Stomach (tissue), 9 donors: ENCODE data around the gene SON. TPM values are rescaled to one million over a fixed set of nuclear protein-coding genes. Genes with fewer than 3 reads are reported as not detected.

Source experiments
- DNase-seq, 2 donors: peaks; one replicate each; pipeline versions ENCODE4 v3.0.0 to v3.0.0-alpha.2; 2013 to 2019
- H3K27ac ChIP-seq, 5 donors: fragments of 200-600 bp in 4 of 5; sonication (generic) in 4 of 5; one replicate each; pipeline ENCODE4 v1.5.1; 2013 to 2019; ENCODE audit warnings: mild to moderate bottlenecking in 1 of 5, moderate library complexity in 1 of 5
- H3K27me3 ChIP-seq, 3 donors: fragments of 200-600 bp; sonication (generic); one replicate each; pipeline ENCODE4 v1.5.1; 2017 to 2019; ENCODE audit warnings: mixed run types in 1 of 3
- H3K36me3 ChIP-seq, 4 donors: fragments of 200-600 bp; sonication (generic); 1 replicate in 3 of 4; 2 replicates in 1 of 4; pipeline ENCODE4 v1.5.1; 2016 to 2019
- H3K4me1 ChIP-seq, 4 donors: fragments of 200-600 bp; sonication (generic); one replicate each; pipeline ENCODE4 v1.5.1; 2016 to 2019
- H3K4me3 ChIP-seq, 4 donors: fragments of 200-600 bp; sonication (generic) in 3 of 4; one replicate each; pipeline ENCODE4 v1.5.1; 2016 to 2019; ENCODE audit warnings: mild to moderate bottlenecking in 1 of 4
- H3K9me3 ChIP-seq, 4 donors: fragments of 200-600 bp; sonication (generic); one replicate each; pipeline ENCODE4 v1.5.1; 2016 to 2019
- EP300 ChIP-seq: sonication (generic); formaldehyde crosslinking; IDR thresholded peaks from one replicate; pipeline ENCODE4 v1.6.1; 2017; ENCODE audit warnings: antibody characterized with exemption
- POLR2A ChIP-seq, 4 donors: fragments of 450-650 bp; IDR thresholded peaks; one replicate each; pipeline ENCODE4 v1.6.1; 2016; ENCODE audit warnings: antibody characterized with exemption in 4 of 4, control low read depth in 2 of 4, mild to moderate bottlenecking in 1 of 4, moderate library complexity in 1 of 4
- POLR2AphosphoS5 ChIP-seq, 3 donors: sonication (generic); formaldehyde crosslinking; IDR thresholded peaks; one replicate each; pipeline ENCODE4 v1.6.1; 2016; ENCODE audit warnings: antibody characterized with exemption in 3 of 3
- WGBS, 5 donors: extraction: QIAGEN DNeasy Blood & Tissue Kit in 3 of 5; methylation state at CpG; one replicate each; pipeline versions ENCODE4 v1.1.5 to v1.1.7; 2013 to 2018; 5-methylcytosine and 5-hydroxymethylcytosine counted together
- intact Hi-C: fragments of 100-400 bp; cut with DNase I; formaldehyde crosslinking; loops from one replicate; pipeline ENCODE4 v1.15.1; 2023; ENCODE audit warnings: low total_unique reads
- polyA plus RNA-seq, 3 donors: library from polyadenylated mRNA; stranded (reverse); fragments of 200-250 nt; gene quantifications; one replicate each; pipeline ENCODE4 v1.2.3, GENCODE V29; 2013
- total RNA-seq, 5 donors: library from RNA; depleted of rRNA; stranded (reverse); fragments of >200 nt; gene quantifications; one replicate each; pipeline versions ENCODE4 v1.1.0 to v1.2.3, GENCODE V29; 2014 to 2016
- TF ChIP-seq, protein P1 (sequence below), 7 experiments: fragments of 450-650 bp in 4 of 7; fragments of 200-600 bp in 3 of 7; sonication (generic) in 3 of 7; IDR thresholded peaks; one replicate each; pipeline ENCODE4 v1.5.1; 2016 to 2019; ENCODE audit warnings: antibody characterized with exemption in 7 of 7, control low read depth in 2 of 7, mild to moderate bottlenecking in 1 of 7
- donor health status: healthy with polysubstance abuse.
- donor health status: Bipolar disorder and iron deficiency.
- donor health status: healthy.

The SON gene
- total and polyA plus RNA-seq, 8 donors: 31.8 to 419 (median 221) TPM

DNA sequence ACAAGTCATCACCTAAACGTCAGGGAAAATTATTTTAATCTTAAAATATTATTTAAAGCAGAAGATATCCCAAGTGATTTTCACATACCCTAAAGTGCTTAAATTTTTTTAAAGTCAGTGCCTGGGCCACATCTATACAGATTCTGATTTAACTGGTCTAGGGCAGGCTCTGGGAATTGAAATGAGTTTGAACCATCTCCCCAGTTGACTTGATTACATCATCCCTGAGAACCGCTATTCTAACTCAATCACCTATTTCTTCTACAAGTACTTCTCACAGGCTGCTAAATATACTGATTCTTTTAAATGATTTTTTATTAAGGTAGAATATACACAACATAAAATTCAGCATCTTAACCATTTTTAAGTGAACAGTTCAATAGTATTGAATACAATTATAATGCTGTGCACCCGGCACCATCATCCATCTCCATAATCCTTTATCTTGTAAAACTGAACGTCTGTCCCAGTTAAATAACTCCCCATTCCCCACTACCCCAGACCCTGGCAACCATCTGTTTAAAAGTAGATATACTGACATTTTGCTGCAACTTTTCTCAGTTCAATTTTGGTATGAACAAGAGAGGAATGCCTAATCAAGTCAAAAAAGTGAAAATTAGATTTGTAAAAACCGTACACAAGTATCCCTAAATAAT lies 20.4 kb upstream of the SON start:
- WGBS, 5 donors: 81 to 87% (median 85%) methylated on average over 5 of the region's 5 CpGs
- DNase-seq: no peak
- Histone ChIP-seq H3K4me3 (no peak overlapping the region), H3K27ac (no peak overlapping the region), H3K9me3 (no peaks in the 10 kb centered on the region), H3K4me1 (no peaks in the 10 kb centered on the region), H3K36me3 (peaks cover 28 to 81% (median 73%) of the 10 kb centered on the region in 4 donors), H3K27me3 (no peaks in the 10 kb centered on the region)
- TF ChIP-seq, protein P1, sequence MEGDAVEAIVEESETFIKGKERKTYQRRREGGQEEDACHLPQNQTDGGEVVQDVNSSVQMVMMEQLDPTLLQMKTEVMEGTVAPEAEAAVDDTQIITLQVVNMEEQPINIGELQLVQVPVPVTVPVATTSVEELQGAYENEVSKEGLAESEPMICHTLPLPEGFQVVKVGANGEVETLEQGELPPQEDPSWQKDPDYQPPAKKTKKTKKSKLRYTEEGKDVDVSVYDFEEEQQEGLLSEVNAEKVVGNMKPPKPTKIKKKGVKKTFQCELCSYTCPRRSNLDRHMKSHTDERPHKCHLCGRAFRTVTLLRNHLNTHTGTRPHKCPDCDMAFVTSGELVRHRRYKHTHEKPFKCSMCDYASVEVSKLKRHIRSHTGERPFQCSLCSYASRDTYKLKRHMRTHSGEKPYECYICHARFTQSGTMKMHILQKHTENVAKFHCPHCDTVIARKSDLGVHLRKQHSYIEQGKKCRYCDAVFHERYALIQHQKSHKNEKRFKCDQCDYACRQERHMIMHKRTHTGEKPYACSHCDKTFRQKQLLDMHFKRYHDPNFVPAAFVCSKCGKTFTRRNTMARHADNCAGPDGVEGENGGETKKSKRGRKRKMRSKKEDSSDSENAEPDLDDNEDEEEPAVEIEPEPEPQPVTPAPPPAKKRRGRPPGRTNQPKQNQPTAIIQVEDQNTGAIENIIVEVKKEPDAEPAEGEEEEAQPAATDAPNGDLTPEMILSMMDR (IDR thresholded peaks at IDR 0.05): no peak
- TF ChIP-seq EP300 (no peak), POLR2AphosphoS5 (IDR thresholded peaks at IDR 0.05) (no peak), POLR2A (IDR thresholded peaks at IDR 0.05) (no peak)
- intact Hi-C loops: no loop called here

DNA sequence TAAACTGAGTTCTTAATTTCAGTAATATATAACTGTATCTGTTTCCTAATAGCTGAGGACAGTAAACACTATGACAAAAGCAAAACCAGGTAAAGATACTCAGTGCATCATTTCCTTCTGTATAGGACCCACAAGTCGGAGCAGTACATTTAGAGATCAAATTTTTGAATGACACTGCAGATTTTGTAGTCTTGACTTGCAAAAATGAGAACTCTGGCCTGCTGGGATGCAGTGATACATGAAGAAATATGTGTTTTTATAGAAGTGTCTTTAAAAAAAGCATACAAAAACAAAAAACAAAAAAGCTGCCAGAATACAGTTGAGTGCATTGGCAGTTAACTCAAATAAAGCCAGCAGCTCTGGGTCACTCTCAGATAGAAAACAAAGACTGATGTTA lies 19.9 kb upstream of the SON start:
- H3K4me1 ChIP-seq: no peaks in the 10 kb centered on the region
- no peak overlapping the region for H3K4me3 ChIP-seq
- DNase-seq: no peak
- H3K27ac ChIP-seq: no peak overlapping the region
- H3K27me3 ChIP-seq: no peaks in the 10 kb centered on the region
- H3K36me3 ChIP-seq: peaks cover 30 to 81% (median 73%) of the 10 kb centered on the region in 4 donors
- intact Hi-C loops: no loop called here
- TF ChIP-seq, protein P1 (IDR thresholded peaks at IDR 0.05): no peak
- TF ChIP-seq EP300 (no peak), POLR2AphosphoS5 (IDR thresholded peaks at IDR 0.05) (no peak), POLR2A (IDR thresholded peaks at IDR 0.05) (no peak)
- no peaks in the 10 kb centered on the region for H3K9me3 ChIP-seq
- WGBS, 5 donors: 69 to 81% (median 72%) methylated on average over 1 of the region's 1 CpG

DNA sequence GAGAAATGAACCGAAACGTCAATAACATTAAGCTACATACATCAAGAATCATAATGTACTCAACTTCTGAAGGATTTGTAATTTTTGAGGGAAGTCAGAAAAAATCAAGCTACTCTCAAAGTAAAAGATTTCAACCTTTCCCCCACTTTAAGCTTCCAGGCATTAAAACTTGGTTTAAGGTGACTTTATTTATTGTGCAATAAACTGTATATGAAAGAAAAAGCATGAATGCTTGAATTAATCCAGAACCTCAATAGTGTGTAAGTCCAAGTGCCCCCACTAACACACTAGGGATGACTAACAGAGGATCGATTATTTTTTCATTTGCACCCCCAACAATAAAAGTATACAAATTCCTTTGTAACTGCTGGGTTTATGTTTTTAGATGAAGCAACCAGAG lies 11.8 kb upstream of the SON start:
- Histone ChIP-seq H3K27me3 (no peaks in the 10 kb centered on the region), H3K27ac (no peak overlapping the region), H3K36me3 (peaks cover 49 to 100% (median 98%) of the 10 kb centered on the region in 4 donors), H3K9me3 (no peaks in the 10 kb centered on the region), H3K4me3 (no peak overlapping the region), H3K4me1 (no peaks in the 10 kb centered on the region)
- no peak for DNase-seq
- intact Hi-C loops: loop anchor here (10.0 kb wide), 1 partner anchor 74 kb away; no protein-coding TSS in a partner anchor
- no peak for TF ChIP-seq POLR2AphosphoS5 (IDR thresholded peaks at IDR 0.05)
- TF ChIP-seq, protein P1 (IDR thresholded peaks at IDR 0.05): no peak
- no peak for TF ChIP-seq EP300
- no peak for TF ChIP-seq POLR2A (IDR thresholded peaks at IDR 0.05)
- WGBS, 5 donors: 86 to 95% (median 90%) methylated on average over 3 of the region's 3 CpGs

DNA sequence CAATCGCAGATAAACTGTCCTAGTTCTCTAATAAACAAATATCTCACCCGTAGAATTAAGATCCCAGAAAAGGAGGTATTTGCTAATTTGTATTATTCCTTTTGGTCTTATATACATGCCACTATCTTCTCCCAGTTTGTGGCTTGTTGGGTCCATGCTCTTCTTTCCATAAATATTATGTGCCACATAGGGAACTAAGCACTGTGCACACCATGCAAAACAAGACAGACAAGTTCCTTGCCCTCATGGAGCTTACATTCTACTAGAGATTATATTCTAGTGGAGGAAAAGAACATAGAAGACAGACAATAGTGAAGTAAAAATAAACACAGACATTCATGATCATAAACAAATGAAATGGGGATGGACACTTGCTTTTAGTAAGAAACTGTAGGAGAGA lies 5.6 kb upstream of the SON start:
- Histone ChIP-seq H3K27ac (no peak overlapping the region), H3K27me3 (no peaks in the 10 kb centered on the region), H3K36me3 (peaks cover 33 to 70% (median 70%) of the 10 kb centered on the region in 4 donors), H3K4me3 (no peak overlapping the region), H3K4me1 (peaks cover 15 to 37% (median 22%) of the 10 kb centered on the region in 4 donors), H3K9me3 (no peaks in the 10 kb centered on the region)
- WGBS, 5 donors: 85 to 94% (median 89%) methylated on average over 2 of the region's 2 CpGs
- no peak for DNase-seq
- no peak for TF ChIP-seq EP300
- TF ChIP-seq POLR2A (IDR thresholded peaks at IDR 0.05): no peak
- TF ChIP-seq, protein P1 (IDR thresholded peaks at IDR 0.05): no peak
- TF ChIP-seq POLR2AphosphoS5 (IDR thresholded peaks at IDR 0.05): no peak
- intact Hi-C loops: loop anchor here (10.0 kb wide), 1 partner anchor 68 kb away; no protein-coding TSS in a partner anchor
